ENCODE measurements around the gene SERPINA10.

- TF ChIP-seq POLR2A (IDR thresholded peaks at IDR 0.05) (no peak), CTCF (IDR thresholded peaks at IDR 0.05) (no peak)
Observed at GRCh38 chr14:94332063-94332583, 39.1 kb upstream of the SERPINA10 start.
